OCI-LY7 (cell line): ENCODE results near the gene TMPRSS7. TPM values are rescaled to one million over a fixed set of nuclear protein-coding genes. Genes with fewer than 3 reads are reported as not detected.

Source experiments
- BruUV-seq: library from RNA; stranded (reverse); fragments of 400-500 nt; replicated peaks from 2 replicates; lab custom pipeline; 2021; lab: Mats Ljungman, UMichigan
- CTCF ChIA-PET: fragments of 300-600 bp; sonication (Branson Sonifier 250); formaldehyde crosslinking; loops from one replicate; lab custom pipeline; 2022; ENCODE audit warnings: antibody characterized with exemption; ENCODE audit not compliant: unreplicated experiment; lab: Charles Lee
- POLR2A ChIA-PET: fragments of 300-600 bp; sonication (Branson Sonifier 250); formaldehyde crosslinking; loops from one replicate; lab custom pipeline; 2022; ENCODE audit warnings: antibody characterized with exemption; lab: Charles Lee
- DNase-seq: peaks from one replicate; pipeline ENCODE4 v3.0.0-alpha.2; 2015; ENCODE audit warnings: low spot score
- H2AFZ ChIP-seq: fragments of 200-600 bp; sonication (generic), shearing (Covaris generic); 2 replicates; pipeline ENCODE4 v1.6.1; 2014; ENCODE audit warnings: mild to moderate bottlenecking, antibody characterized with exemption, low read length, moderate library complexity
- H3K27ac ChIP-seq: fragments of 200-600 bp; sonication (generic); 2 replicates; pipeline ENCODE4 v1.5.1; 2014; ENCODE audit warnings: mixed run types, low read depth, mild to moderate bottlenecking, moderate library complexity, low read length, inconsistent platforms; ENCODE audit not compliant: poor library complexity, severe bottlenecking
- H3K36me3 ChIP-seq: fragments of 200-600 bp; sonication (generic); 2 replicates; pipeline ENCODE4 v1.6.1; 2014; ENCODE audit warnings: mild to moderate bottlenecking, antibody characterized with exemption, low read length, moderate library complexity, mixed read lengths; ENCODE audit not compliant: insufficient read depth
- H3K4me1 ChIP-seq: fragments of 200-600 bp; sonication (generic); 2 replicates; pipeline ENCODE4 v1.5.1; 2014; ENCODE audit warnings: mild to moderate bottlenecking, low read length; ENCODE audit not compliant: insufficient read depth, poor library complexity, severe bottlenecking
- H3K4me2 ChIP-seq: fragments of 200-600 bp; sonication (generic); 2 replicates; pipeline ENCODE4 v1.6.1; 2014; ENCODE audit warnings: mild to moderate bottlenecking, low read length
- H3K4me3 ChIP-seq: fragments of 200-600 bp; sonication (generic); 2 replicates; pipeline ENCODE4 v1.5.1; 2014; ENCODE audit warnings: mild to moderate bottlenecking, low read depth, low read length; ENCODE audit not compliant: poor library complexity, severe bottlenecking
- H3K79me2 ChIP-seq: fragments of 200-600 bp; sonication (generic); 2 replicates; pipeline ENCODE4 v1.6.1; 2016; ENCODE audit warnings: low read depth, mild to moderate bottlenecking, low read length, moderate library complexity, mixed read lengths; ENCODE audit not compliant: insufficient read depth
- H3K9me2 ChIP-seq: fragments of 200-600 bp; sonication (generic); 2 replicates; pipeline ENCODE4 v1.6.1; 2016; ENCODE audit warnings: mild to moderate bottlenecking, low read length, mixed read lengths; ENCODE audit not compliant: insufficient read depth
- H3K9me3 ChIP-seq: fragments of 200-600 bp; sonication (generic); 2 replicates; pipeline ENCODE4 v1.6.1; 2014; ENCODE audit warnings: mild to moderate bottlenecking, mixed run types, low read length, mixed read lengths
- H4K20me1 ChIP-seq: fragments of 200-600 bp; sonication (generic); 2 replicates; pipeline ENCODE4 v1.6.1; 2014; ENCODE audit warnings: mild to moderate bottlenecking, antibody characterized with exemption, low read length, moderate library complexity, mixed read lengths; ENCODE audit not compliant: insufficient read depth
- CTCF ChIP-seq: fragments of 200-600 bp; sonication (generic); conservative IDR thresholded peaks from 2 replicates; pipeline ENCODE4 v1.5.1; 2014; ENCODE audit warnings: mild to moderate bottlenecking, antibody characterized with exemption, low read length, moderate library complexity, mixed read lengths
- EZH2phosphoT487 ChIP-seq: fragments of 200-600 bp; sonication (generic); IDR thresholded peaks from 2 replicates; pipeline ENCODE4 v1.6.1; 2018; ENCODE audit warnings: low read depth, borderline replicate concordance, mild to moderate bottlenecking, mixed run types, antibody characterized with exemption, low read length, moderate library complexity, mixed read lengths
- intact Hi-C: fragments of 100-400 bp; cut with micrococcal nuclease; formaldehyde crosslinking; loops from one replicate; pipeline ENCODE4 v1.10.0; 2022; ENCODE audit not compliant: unreplicated experiment
- total RNA-seq, 2 experiments: library from RNA; depleted of rRNA in 1 of 2; stranded (reverse); fragments of >200 nt in 1 of 2; shearing (Covaris generic) in 1 of 2; gene quantifications; 2 replicates each; pipeline ENCODE4 v1.2.3, GENCODE V29; 2014 to 2022

The TMPRSS7 gene
- total RNA-seq, 2 experiments from 2014 or later, result not detected

- H2AFZ ChIP-seq, result no peak overlapping the region
- no peak for DNase-seq
- no peak overlapping the region for H3K27ac ChIP-seq
- intact Hi-C loops, result no loop called here
- H3K4me2 ChIP-seq, result no peak overlapping the region
- H3K4me1 ChIP-seq, result no peaks in the 10 kb centered on the region
- H3K9me2 ChIP-seq, result no peaks in the 10 kb centered on the region
- no peaks in the 10 kb centered on the region for H3K79me2 ChIP-seq
- POLR2A ChIA-PET, result interaction anchor here (0.9 to 1.1 kb wide), 2 partner anchors 20 to 576 kb away, joined by 3 read pairs; no protein-coding TSS in a partner anchor
- no peaks in the 10 kb centered on the region for H3K36me3 ChIP-seq
- H3K9me3 ChIP-seq, result no peaks in the 10 kb centered on the region
- BruUV-seq, result no TSS peak
- H4K20me1 ChIP-seq, result no peaks in the 10 kb centered on the region
- CTCF ChIA-PET, result interaction anchor here (1.5 kb wide), 1 partner anchor 11 kb away, joined by 3 read pairs; no protein-coding TSS in a partner anchor
- TF ChIP-seq EZH2phosphoT487 (no peak), CTCF (no peak)
- no peak overlapping the region for H3K4me3 ChIP-seq
Observed at GRCh38 chr3:112018712-112019111, 15.8 kb upstream of the TMPRSS7 start.

- H3K79me2 ChIP-seq, result no peaks in the 10 kb centered on the region
- DNase-seq, result no peak
- POLR2A ChIA-PET, result interaction anchor here (0.5 to 0.7 kb wide), 3 partner anchors 13 to 386 kb away, joined by 3 to 6 read pairs (median 3); no protein-coding TSS in a partner anchor
- H3K9me2 ChIP-seq, result no peaks in the 10 kb centered on the region
- no peaks in the 10 kb centered on the region for H3K36me3 ChIP-seq
- H3K27ac ChIP-seq, result no peak overlapping the region
- intact Hi-C loops, result no loop called here
- TF ChIP-seq CTCF (no peak), EZH2phosphoT487 (no peak)
- no peaks in the 10 kb centered on the region for H3K4me1 ChIP-seq
- CTCF ChIA-PET, result no interaction called here
- H3K9me3 ChIP-seq, result no peaks in the 10 kb centered on the region
- H4K20me1 ChIP-seq, result no peaks in the 10 kb centered on the region
- H2AFZ ChIP-seq, result no peak overlapping the region
- BruUV-seq, result no TSS peak
- no peak overlapping the region for H3K4me2 ChIP-seq
- no peak overlapping the region for H3K4me3 ChIP-seq
Observed at GRCh38 chr3:112019716-112020115, 14.8 kb upstream of the TMPRSS7 start.

- Histone ChIP-seq H3K9me3 (no peaks in the 10 kb centered on the region), H3K4me1 (no peaks in the 10 kb centered on the region), H3K4me2 (no peak overlapping the region), H3K36me3 (no peaks in the 10 kb centered on the region), H2AFZ (no peak overlapping the region), H3K9me2 (no peaks in the 10 kb centered on the region), H3K4me3 (no peak overlapping the region), H3K27ac (no peak overlapping the region), H3K79me2 (no peaks in the 10 kb centered on the region), H4K20me1 (no peaks in the 10 kb centered on the region)
- ChIA-PET CTCF (no interaction called here), POLR2A (interaction anchor here (0.7 kb wide), 1 partner anchor 331 kb away, joined by 6 read pairs; no protein-coding TSS in a partner anchor)
- DNase-seq, result no peak
- intact Hi-C loops, result no loop called here
- TF ChIP-seq EZH2phosphoT487 (no peak), CTCF (no peak)
- no TSS peak for BruUV-seq
Observed at GRCh38 chr3:112020674-112021085, 13.9 kb upstream of the TMPRSS7 start.
